Measurements from ENCODE around the gene RNU11.
"Not testable (repeated sequence)": the region's sequence is repeated elsewhere in the genome, so short reads cannot be mapped to it uniquely, and the experiment has no call there.

Gene RNU11

DNA sequence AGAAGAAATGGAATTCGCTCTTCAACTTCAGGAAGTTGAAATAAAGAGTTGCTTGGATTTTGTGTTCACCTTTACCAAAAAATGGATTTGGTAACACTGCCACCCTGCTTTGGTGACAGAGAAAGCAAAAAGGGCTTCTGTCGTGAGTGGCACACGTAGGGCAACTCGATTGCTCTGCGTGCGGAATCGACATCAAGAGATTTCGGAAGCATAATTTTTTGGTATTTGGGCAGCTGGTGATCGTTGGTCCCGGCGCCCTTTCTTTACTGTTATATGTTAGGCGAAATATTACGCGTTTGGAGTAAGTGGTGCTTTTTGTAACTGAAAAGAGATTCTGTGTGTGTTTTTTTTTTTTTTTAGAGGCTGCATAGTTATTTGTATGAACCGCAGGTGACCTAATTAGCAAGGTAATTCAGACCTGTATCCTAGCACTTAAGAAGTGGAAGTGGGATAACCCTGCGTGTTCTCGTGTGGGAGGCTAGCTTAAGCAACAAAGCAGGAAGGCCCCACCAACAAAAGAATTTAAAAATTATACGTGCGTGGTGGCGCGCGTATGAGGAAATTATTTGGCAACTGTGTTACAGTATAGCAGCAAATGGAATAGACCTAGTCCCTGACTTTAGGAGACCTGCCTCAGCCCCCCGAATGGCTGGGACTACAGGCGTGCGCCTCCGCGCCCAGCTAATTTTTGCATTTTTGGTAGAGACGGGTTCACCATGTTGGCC is at the start of gene RNU11:
Gene RNU11 (plus strand): TSS at position 127 of the 725 bp plus-strand sequence.
- peak; percentile 95 for DNase-seq

DNA sequence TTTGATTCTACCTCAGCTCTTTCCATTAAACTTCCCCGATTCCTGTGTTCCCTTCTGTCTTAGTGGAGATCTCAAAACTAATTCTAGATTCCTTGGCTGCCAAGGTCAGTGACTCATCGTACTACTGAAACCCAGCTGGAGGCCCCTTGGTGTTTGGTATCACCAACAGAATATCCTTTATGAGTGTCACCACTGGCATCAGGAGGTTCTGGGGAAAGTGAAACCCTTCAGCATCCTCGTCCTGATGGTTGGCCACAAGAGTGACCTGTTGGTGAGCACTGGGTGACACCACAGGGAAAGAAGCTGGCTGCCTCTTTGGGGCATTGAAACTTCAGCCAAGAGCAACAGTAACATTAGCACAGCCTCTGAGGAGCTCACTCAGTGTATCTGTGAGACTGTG is 46.7 kb upstream of the RNU11 start:
- DNase-seq, result no peak

DNA sequence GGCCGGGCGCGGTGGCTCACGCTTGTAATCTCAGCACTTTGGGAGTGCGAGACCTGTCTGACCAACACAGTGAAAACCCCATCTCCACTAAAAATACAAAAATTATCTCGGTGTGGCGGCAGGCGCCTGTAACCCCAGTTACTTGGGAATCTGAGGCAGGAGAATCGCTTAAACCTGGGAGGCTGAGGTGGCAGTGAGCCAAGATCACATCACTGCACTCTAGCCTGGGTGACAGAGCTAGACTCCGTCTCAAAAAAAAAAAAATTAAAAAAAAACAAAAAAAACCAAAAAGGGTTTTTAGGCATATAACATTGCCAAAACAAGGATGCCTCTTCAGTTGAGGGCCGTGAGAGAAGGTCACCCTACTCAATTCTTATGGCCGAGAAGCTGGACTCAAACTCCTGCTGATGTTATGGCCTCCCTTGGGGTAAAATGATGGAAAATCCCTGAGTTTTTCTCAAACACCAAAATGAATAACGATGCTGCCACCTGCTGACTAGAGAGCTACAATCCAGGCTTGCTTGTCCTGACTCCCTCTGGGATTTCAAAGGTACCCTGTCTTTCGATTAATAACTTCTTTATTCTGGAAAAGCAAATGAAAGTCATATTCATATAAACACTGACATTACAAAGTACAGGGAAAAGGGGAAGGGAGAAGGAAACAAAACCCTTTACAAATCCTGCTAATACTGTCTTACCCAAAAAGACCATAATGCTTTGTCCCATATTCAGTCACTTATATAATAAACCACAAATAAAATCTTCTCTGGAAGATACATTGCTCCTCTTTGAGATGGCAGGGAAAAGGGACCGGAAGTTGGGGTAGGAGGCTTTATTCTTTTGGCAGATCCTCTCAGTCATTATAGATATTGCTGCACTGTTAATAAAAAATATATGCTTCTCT is 45.6 kb upstream of the RNU11 start:
- peak; percentile 67 for DNase-seq

DNA sequence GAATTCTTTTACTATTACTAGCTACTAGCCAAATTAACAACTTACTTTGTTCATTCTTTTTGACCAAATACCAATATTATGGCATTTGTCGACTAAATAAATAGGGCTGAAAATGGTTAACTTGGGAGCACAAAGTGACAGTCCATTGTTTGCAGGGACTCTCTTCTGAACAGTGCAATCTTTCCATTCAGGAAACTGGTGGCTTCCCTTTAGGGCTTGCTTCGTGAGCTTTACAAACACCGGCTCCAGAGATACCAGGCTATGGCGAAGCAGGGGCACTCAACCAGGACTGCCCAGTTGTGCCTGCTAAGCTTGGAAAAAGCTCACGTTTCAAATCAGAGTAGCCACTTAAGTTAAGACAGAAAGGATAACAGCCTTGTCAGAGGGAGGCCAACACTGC is 44.0 kb upstream of the RNU11 start:
- DNase-seq, result no peak

DNA sequence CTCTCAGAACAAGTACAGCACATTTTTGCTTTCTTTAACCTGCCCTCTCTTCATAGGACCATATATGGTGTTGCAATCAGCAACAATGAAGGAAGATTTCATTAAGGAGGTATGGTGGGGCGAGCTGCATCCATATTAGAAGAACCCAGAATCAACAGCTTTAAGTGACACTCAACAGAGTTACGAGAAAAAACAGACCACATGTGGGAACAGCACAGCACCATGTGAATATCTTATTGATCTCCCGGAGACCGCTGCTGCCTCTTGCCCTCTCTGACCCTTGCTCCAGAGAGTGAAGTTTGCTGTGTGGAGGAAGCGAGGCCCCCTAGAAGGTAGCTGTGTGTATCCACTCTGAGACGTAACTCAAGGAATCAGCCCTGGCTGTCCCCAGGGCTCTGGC is 43.4 kb upstream of the RNU11 start:
- DNase-seq, result no peak

DNA sequence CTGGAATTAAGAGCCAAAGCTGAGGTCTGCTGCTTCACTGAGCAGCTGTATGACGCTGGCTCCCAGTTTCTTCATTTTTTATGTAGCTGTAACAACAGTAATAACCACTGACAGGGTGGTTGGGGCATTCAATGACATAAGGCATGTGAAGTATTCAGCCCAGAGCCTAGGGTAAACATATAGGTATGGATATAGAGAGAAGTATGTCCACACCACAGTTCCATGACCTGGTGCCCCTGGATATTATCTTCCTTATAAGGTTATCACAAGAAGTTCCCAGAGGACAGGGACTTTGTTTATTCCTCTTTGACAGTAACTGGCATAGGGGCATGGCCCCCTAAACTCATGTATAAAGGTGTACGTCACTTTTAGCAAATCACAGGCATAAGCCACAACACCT is 41.6 kb upstream of the RNU11 start:
- no peak for DNase-seq

DNA sequence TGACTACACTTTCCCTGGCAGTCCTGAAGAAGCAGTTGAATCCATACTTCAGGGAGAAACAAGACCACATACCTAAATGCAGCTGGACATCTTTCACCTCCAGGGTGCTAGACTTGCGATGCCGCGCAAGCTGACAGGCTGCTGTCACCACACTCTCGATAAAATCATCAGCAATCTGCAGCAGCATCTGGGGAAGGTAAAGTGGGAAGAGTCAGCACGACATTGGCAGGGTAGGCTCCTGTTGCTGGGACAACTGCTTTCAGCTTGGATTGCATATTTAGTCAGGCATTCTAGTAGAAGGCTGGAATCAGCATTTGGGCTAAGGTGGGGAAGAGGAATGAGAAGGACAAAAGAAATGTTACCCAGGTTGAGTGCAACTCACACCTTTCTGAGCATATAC is 35.2 kb upstream of the RNU11 start:
- no peak for DNase-seq

DNA sequence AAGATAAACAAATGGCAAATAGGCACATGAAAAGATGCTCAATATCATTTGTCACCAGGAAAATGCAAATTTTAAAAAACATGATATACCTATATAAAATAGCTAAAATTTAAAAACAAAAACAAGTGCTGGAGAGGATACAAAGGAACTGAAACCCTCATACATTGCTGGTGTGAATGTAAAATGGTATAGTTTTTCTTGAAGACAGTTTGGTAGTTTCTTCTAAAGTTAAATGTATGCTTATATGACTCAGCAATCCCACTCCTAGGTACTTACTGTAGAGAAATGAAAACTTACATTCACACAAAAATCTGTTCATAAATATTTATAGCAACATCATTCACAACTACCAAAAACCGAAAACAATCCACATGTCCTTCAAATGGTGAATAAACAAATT is 16.7 kb upstream of the RNU11 start:
- DNase-seq, result no peak

DNA sequence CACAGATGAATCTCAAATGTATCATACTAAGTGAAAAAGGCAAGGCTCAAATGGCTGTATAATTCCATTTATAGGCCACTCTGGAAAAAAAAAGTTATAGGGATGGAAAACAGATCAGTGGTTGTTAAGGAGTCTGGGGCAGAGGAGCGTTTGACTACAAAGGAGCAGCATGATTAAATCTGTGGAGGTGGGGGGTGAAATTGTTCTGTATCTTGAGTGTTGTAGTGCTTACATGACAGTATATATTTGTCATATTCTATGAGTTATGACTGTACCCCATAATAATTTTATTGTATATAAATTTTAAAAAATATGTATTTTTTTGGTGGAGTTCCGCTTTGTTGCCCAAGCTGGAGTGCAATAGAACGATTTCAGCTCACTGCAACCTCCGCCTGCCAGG is 15.8 kb upstream of the RNU11 start:
- no peak for DNase-seq

DNA sequence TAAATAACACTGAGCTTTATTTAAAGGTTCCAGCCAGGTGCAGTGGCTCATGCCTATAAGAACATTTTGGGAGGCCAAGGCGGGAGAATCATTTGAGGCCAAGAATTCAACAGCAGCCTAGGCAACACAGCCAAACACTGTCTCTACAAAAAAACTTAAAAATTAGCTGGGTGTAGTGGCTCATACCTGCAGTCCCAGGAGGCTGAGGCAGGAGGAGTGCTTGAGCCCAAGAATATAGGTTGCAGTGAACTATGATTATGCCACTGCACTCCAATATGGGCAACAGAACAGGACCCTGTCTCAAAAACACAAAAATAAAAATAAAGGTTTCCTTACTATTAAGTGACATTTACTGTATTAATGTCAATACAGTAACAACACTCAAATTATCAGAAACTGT is 7.6 kb upstream of the RNU11 start:
- DNase-seq, result peak; percentile 10

DNA sequence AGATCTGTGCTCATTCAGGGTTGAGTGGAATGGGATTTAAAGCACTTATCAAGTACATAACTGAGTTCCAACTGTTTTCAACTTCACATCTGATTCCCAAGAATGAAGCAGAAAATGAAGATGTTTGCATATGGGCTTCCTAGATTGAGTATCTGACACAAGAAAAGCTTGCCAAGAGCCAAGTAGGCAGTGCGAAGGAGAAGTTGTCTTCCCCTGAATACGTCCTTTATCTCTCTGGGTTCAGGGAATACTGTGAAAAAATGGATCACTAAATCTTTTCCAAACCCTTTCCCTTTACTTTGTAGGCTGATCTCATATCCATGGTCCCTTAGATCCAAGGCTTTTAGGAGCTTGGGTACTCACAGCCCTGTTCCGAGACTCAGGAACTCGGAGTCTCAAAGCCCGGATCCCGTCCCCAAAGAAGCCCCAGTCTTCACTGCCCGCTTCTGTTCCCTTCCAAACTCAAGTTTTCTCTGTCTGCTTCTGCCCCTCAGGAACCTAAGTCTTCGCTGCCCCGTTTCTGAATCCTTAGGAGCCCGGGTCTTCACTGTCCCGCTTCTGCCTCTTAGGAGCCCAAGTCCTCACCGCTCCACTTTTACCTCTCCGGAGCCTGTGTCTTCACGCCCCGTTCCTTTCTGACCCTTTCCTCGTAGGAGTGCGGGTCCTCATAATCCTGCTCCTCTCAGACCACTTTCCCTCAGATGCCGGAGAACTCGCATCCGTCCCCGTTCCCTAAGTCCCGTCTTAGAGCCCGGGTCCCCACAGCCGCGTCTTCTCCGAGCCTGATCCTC is 6.1 kb upstream of the RNU11 start:
- DNase-seq, result peak; percentile 44

DNA sequence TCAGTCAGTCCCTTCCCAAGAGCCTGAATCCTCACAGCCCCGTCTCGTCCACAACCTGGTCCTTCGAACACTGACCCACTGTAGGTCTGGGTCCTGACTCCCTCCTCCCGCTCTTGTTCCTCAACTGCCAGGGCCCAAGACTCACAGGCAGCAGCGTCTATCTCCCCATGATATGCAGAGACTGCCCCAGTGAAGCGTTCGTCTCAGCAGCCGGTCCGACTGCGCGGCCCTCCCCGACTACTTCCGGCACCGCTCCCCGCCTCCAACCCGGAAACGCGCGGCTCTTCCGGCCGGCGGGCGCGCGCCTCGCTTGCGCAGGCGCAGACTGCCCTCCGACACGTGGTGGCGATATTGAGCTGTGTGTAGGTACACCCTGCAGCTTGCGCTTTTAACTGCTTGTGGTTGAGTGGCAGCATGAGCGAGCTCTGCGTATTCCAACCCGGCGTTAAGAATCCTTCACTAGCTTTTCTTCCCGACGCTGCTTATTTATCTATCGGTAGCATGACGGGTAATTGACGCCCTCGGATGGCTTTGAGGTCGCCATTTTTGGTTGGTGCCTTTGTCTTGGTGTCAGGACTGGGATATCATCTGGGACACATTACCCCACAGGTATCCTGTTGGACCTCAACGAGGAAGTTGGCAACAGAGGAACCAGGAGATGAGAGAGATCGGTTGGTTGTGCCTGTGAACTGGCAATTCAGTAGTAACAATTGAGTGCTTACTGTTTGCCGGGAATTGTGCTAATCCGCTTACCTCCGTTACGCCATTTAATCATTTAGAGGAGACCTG is 5.4 kb upstream of the RNU11 start, which contains the start of gene TAF12:
Gene TAF12 (minus strand): TSS at position 221 of the 789 bp plus-strand sequence. CDS start 20,986 bp downstream, outside the sequence.
- peak; percentile 93 for DNase-seq

DNA sequence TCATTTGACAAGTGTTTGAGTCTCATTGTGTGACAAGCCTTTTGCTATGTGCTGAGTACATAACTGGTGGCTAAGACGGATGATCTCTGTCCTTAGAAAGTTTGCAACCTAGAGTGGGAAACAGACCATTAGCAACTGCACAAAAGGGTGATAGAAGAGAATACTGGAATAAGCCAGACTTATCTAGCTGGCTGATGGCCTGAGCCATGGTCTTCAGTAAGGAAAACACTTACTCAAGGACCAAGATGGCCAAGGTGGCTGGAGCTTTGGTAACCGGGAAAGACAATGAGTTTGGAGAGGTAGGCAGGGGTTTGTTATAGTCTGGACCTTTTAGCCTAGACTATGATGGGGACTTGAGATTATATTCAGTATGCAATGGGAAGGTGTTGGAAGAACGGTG is 3.9 kb upstream of the RNU11 start:
- no peak for DNase-seq

DNA sequence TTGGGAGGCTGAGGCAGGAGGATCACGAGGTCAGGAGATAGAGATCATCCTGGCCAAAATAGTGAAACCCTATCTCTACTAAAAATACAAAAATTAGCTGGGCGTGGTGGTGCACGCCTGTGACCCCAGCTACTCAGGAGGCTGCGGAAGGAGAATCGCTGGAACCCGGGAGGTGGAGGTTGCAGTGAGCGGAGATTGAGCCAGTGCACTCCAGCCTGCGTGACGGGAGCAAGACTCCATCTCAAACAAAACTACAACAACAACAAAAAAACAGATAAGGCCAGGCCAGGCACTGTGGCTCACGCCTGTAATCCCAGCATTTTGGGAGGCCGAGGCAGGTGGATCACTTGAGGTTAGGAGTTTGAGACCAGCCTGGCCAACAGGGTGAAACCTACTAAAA is 3.0 kb upstream of the RNU11 start:
- not testable (repeated sequence) for DNase-seq

DNA sequence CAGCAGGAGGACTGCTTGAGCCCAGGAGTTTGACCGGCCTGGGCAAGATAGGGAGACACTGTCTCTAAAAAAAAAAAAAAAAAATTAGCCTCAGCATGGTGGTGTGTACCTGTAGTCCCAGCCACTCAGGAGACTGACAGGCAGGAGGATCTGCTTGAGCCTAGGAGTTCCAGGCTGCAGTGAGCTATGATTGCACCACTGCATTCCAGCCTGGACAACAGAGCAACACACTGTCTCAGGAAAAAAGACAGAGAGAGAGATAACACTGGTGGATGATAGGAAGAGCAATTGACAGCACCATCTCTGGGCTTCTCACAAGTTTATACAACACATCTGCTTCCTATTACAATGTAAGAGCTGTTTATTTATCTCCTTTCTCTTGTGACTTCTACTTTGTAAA is 2.4 kb upstream of the RNU11 start:
- DNase-seq, result no peak

DNA sequence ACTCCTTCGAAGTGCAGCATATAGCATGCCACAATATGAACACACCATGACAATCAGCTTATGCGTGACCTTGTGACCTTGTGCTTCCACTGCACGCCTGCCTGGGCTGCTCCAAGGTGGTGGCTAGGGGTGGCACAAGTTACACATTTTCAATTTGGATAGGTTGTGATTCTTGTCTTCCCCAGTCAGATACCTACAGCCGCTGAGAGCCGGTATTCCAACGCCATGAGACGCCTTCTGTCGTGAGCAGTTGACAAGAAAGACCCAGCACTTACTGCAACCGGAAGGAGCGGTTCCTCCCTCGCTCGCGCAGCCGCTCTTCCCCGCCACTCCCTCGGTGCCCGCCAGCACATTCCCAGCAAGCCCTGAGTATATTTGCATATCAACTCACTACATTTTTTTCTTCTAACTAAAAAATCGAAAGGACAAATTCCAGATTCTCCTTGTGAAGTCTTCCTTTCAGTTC is 359 bp upstream of the RNU11 start:
- peak; percentile 91 for DNase-seq

DNA sequence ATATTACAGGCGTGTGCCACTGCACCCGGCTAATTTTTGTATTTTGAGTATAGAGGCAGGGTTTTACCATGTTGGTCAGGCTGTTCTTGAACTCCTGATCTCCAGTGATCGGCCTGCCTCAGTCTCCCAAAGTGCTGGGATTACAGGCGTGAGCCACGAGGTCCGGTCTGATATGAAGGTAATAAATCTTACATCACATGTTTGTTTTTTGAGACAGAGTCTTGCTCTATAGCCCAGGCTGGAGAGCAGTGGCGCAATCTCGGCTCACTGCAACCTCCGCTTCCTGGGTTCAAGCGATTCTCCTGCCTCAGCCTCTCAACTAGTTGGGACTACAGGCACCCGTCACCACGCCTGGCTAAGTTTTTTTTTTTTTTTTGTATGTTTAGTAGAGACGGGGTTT is 4.7 kb downstream of the RNU11 start:
- not testable (repeated sequence) for DNase-seq

DNA sequence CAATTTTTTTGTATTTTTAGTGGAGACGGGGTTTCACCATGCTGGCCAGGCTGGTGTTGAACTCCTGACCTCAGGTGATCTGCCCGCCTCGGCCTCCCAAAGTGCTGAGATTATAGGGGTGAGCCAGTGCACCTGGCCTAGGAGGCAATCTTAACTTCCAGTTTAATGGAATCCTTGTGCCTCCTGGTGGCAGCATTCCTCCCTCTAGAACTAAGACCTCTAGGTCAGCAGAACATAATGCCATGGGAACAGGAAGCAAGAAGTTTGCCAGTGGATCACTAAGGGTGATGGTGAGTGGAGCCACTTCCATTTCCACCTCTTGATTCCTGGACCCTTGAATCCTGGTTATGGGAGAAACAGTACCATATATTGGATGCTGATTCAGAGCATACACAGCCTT is 5.5 kb downstream of the RNU11 start:
- DNase-seq, result peak; percentile 25

DNA sequence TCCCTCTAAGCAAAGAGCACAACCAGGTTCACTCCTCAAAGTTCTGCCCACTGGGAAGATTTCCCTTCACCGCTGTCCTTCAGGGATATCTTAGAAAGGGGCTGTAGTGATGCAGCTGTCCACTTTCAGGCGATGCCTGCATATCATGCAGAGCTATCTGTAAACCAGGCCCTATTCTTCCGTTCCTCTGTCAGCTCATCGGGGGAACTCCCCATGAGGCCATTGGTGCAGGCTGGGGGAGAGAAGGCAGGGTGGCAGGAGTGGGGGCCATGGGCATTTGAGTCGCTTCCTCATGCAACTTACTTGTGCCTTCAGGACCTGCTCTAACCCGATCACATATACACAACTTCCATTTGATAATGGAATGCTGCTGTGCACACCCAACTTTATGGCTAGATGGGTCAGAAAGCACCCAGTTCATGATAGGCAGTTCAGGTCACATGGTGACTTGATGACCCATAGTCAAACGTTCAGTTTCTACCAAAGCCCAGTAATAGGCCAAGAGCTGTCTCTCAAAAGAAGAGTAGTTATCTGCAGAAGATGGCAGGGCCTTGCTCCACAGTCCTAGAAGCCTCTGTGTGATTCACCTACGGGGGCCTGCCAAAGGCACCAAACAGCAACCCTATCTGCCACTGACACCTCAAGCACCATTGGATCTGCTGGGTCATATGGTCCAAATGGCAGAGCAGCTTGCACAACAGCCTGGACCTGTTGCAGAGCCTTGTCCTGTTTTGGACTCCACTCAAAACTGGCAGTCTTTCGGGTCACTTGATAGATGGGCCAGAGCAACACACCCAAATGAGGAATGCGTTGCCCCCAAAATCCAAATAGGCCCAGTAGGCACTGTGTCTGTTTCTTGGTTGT is 7.3 kb downstream of the RNU11 start:
- DNase-seq, result not testable (repeated sequence)

DNA sequence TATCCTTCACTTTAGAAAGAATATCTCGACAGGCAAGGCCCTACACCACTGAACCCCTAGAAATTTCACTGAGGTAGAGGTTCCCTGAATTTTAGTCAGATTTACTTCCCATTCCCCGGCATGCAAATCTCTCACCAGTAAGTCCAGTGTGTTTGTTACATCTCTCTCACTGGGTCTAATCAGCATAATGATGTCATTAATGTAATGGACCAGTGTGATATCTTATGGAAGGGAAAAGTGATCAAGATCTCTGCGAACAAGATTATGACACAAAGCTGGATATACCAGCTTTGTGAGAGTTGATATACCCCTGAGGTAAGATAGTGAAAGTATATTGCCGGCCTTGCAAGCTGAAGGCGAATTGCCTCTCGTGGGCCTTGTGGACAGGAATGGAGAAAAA is 7.9 kb downstream of the RNU11 start:
- DNase-seq, result no peak

DNA sequence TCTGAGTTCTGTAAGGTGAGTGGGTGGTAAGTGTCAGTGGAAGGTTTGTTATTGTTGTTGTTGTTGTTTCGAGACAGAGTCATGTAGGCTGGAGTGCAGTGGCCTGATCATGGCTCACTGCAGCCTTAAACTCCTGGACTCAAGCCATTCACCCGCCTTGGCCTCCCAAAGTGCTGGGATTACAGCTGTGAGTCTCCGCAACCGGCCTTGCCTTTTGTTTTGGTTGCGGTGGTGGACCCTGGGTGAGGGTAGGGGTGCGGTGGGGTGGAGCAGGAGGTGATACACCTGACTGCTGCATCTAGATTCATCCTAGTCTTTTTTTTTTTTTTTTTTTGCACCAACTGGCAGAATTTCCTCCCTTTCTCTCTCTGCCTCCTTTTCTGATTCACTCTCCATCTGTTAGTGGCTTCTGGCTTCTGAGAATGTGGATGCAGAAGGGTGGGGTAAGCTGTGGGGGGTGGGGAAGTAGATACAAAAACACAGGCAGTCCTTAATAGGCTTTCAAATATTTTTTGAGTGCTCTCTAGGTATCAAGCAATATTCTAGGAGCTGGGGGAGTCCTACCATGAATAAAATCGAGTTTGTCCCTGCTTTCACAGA is 15.6 kb downstream of the RNU11 start:
- no peak for DNase-seq

Data from NCI-H69 (cell line).